Neutrophil (primary cell): ENCODE measurements around the gene BANP.

Source experiments
- H3K27ac ChIP-seq: fragments of 200-600 bp; sonication (generic); 2 replicates; pipeline ENCODE4 v1.5.1; 2016; ENCODE audit warnings: mild to moderate bottlenecking, moderate library complexity
- H3K27me3 ChIP-seq: fragments of 200-600 bp; sonication (generic); 2 replicates; pipeline ENCODE4 v1.6.0; 2016; ENCODE audit warnings: mild to moderate bottlenecking
- H3K36me3 ChIP-seq: fragments of 200-600 bp; sonication (generic); 2 replicates; pipeline ENCODE4 v1.5.1; 2017
- H3K4me1 ChIP-seq, 2 experiments: fragments of 200-600 bp in 1 of 2; sonication (generic) in 1 of 2; 1 replicate in 1 of 2; 2 replicates in 1 of 2; pipeline versions ENCODE4 v1.5.1 to v1.6.1; 2013 to 2016; ENCODE audit warnings: low read depth in 1 of 2, low read length in 1 of 2, mild to moderate bottlenecking in 1 of 2, moderate library complexity in 1 of 2; ENCODE audit not compliant: control insufficient read depth in 1 of 2, insufficient read depth in 1 of 2
- H3K4me3 ChIP-seq, 2 experiments: fragments of 200-600 bp in 1 of 2; sonication (generic) in 1 of 2; 1 replicate in 1 of 2; 2 replicates in 1 of 2; pipeline ENCODE4 v1.5.1; 2013 to 2016; ENCODE audit warnings: low read depth in 1 of 2, low read length in 1 of 2, mild to moderate bottlenecking in 1 of 2, moderate library complexity in 1 of 2
- H3K9me3 ChIP-seq: fragments of 200-600 bp; sonication (generic); 2 replicates; pipeline ENCODE4 v1.5.1; 2016
- TF ChIP-seq, protein P1 (sequence below): fragments of 200-600 bp; sonication (generic); IDR thresholded peaks from 2 replicates; pipeline ENCODE4 v1.5.1; 2016; ENCODE audit warnings: antibody characterized with exemption

Gene BANP

DNA sequence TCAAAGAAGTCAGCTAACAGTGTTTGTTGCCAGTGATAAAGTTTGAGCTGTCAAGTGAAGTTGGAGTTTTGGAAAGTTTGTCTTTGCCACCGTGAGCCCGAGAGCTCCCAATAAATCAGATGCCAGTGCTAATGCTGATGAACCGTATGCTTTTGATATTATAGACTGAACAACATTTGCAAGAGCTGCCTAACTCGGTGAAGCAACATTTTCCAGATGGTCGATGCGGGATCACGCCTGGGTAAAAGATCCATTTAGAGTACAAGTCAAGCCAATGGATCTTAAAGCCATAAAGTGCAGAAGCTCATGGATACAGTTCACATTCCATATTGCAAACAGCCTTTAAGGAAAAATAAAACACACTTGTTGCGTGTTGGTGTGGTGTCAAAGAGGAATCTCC, 9.6 kb downstream of the BANP start:
- Histone ChIP-seq H3K27ac (no peak overlapping the region), H3K9me3 (no peaks in the 10 kb centered on the region), H3K4me3 (no peak overlapping the region), H3K27me3 (no peaks in the 10 kb centered on the region), H3K36me3 (peaks cover 9% of the 10 kb centered on the region), H3K4me1 (peaks cover 34 to 39% of the 10 kb centered on the region in 2 experiments)
- TF ChIP-seq, protein P1, sequence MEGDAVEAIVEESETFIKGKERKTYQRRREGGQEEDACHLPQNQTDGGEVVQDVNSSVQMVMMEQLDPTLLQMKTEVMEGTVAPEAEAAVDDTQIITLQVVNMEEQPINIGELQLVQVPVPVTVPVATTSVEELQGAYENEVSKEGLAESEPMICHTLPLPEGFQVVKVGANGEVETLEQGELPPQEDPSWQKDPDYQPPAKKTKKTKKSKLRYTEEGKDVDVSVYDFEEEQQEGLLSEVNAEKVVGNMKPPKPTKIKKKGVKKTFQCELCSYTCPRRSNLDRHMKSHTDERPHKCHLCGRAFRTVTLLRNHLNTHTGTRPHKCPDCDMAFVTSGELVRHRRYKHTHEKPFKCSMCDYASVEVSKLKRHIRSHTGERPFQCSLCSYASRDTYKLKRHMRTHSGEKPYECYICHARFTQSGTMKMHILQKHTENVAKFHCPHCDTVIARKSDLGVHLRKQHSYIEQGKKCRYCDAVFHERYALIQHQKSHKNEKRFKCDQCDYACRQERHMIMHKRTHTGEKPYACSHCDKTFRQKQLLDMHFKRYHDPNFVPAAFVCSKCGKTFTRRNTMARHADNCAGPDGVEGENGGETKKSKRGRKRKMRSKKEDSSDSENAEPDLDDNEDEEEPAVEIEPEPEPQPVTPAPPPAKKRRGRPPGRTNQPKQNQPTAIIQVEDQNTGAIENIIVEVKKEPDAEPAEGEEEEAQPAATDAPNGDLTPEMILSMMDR: no peak

DNA sequence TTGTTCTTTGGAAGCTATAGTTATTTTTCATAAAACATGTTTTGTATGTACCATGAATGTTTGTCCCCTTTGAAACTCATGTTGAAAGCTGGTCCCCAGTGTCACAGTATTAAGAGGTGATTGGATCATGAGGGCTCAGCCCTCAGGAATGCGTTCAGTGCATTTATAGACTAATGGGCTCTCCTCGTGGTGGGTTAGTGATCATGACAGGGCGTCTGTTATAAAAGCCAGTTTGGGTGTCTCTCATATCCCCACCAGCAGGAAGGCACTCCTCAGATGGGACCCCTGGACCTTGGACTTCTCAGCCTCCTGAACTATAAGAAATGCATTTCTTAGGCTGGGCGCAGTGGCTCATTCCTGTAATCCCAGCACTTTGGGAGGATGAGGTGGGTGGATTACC, 10.4 kb downstream of the BANP start:
- Histone ChIP-seq H3K4me3 (no peak overlapping the region), H3K27ac (no peak overlapping the region), H3K27me3 (no peaks in the 10 kb centered on the region), H3K9me3 (no peaks in the 10 kb centered on the region), H3K36me3 (peaks cover 9% of the 10 kb centered on the region), H3K4me1 (peaks cover 30 to 37% of the 10 kb centered on the region in 2 experiments)
- TF ChIP-seq, protein P1: no peak

DNA sequence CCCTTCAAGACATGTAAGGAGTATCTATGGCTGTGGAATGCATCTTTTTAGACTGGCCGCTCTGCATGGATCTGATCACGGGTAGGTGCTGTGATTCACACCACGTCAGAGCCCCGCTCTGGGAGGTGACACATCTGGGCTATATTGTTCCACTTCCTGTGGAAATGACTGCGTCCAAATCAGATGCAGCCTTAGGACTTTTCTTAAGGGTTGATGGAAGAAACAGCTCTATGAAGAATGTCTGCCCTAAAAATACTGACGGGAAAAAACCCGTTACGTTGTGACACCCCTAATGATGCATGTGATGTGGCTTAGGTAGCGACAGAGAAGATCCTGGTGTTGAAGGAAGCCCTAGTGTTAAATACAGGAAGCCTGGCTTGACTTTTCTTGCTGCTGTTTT, 12.2 kb downstream of the BANP start:
- Histone ChIP-seq H3K27me3 (no peaks in the 10 kb centered on the region), H3K4me1 (peaks cover 22 to 31% of the 10 kb centered on the region in 2 experiments), H3K4me3 (no peak overlapping the region), H3K27ac (peak overlapping the region; percentile 24), H3K9me3 (no peaks in the 10 kb centered on the region), H3K36me3 (no peaks in the 10 kb centered on the region)
- TF ChIP-seq, protein P1: no peak

DNA sequence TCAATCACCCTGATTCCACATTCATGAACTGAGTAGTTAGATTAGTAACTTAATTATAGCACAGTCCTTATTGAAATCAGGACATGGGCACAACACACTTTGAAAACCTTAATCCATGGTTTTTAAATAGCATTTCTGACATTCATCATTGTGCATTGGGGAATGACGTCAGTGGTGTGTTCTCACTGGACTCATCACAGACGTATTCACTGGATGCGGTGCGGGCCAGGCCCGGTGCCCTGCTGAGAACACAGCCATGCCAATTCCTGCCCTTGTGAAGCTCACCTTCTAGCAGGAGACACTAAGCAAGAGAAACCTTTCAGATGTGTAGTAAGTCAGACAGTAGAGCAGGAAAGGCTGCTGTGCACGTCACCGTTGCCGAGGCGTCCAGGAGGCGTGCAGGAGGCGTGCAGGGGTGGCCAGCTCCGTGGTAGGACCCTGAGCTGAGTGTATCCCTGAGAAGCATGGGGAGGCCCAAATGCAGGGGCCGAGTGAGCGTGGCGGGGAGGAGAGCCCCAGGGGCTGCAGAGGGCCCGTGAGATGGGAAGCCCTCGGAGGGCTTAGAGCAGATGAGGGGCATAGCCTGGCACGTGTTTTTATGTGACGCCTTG, 12.9 kb downstream of the BANP start:
- Histone ChIP-seq H3K27ac (peak overlapping the region; percentile 24), H3K4me3 (no peak overlapping the region), H3K9me3 (no peaks in the 10 kb centered on the region), H3K27me3 (no peaks in the 10 kb centered on the region), H3K36me3 (no peaks in the 10 kb centered on the region), H3K4me1 (peaks cover 22 to 29% of the 10 kb centered on the region in 2 experiments)
- TF ChIP-seq, protein P1: no peak

DNA sequence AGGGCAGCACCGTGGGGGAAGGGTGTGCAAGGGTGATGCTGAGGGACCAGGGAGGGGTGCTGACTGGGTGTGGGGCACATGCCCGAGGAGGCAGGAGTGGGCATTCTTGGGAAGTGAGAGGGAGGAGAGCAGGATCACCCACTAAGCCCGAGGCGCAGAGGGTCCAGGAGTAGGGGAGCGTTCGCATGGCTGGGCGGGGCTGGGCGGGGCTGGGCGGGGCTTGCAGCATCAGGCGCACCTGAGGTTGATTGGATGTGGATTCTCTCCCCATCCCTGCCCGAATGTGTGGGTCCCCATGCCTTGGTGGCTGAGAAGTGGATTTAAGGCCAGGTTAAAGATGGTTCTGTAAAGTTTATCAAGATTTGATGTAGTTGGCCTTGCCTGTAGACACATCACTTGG, 14.2 kb downstream of the BANP start:
- Histone ChIP-seq H3K27ac (peak overlapping the region; percentile 80), H3K9me3 (no peaks in the 10 kb centered on the region), H3K4me3 (no peak overlapping the region), H3K36me3 (no peaks in the 10 kb centered on the region), H3K4me1 (peaks cover 14 to 17% of the 10 kb centered on the region in 2 experiments), H3K27me3 (no peaks in the 10 kb centered on the region)
- TF ChIP-seq, protein P1: no peak
